ENCODE results near the gene TXNDC16.

TXNDC16 gene

GRCh38 chr14:52442166-52442565, 110.1 kb downstream of the TXNDC16 start:
- Histone ChIP-seq H3K4me3 (ENCODE audit: low read length) (no peak overlapping the region), H3K36me3 (ENCODE audit: insufficient read depth, low read length) (no peaks in the 10 kb centered on the region), H3K9me3 (replicated peaks; ENCODE audit: low read length) (no peaks in the 10 kb centered on the region), H3K4me2 (ENCODE audit: low read length) (no peak overlapping the region), H3K4me1 (ENCODE audit: control insufficient read depth, insufficient read depth, low read length) (no peaks in the 10 kb centered on the region), H3K27me3 (ENCODE audit: control insufficient read depth, insufficient read depth, low read length) (no peaks in the 10 kb centered on the region), H3K9ac (ENCODE audit: low read depth, low read length) (no peak overlapping the region)

GRCh38 chr14:52439476-52439875, 112.8 kb downstream of the TXNDC16 start:
- Histone ChIP-seq H3K9ac (ENCODE audit: low read depth, low read length) (no peak overlapping the region), H3K4me2 (ENCODE audit: low read length) (no peak overlapping the region), H3K4me1 (ENCODE audit: control insufficient read depth, insufficient read depth, low read length) (no peaks in the 10 kb centered on the region), H3K36me3 (ENCODE audit: insufficient read depth, low read length) (no peaks in the 10 kb centered on the region), H3K9me3 (replicated peaks; ENCODE audit: low read length) (no peaks in the 10 kb centered on the region), H3K4me3 (ENCODE audit: low read length) (no peak overlapping the region), H3K27me3 (ENCODE audit: control insufficient read depth, insufficient read depth, low read length) (no peaks in the 10 kb centered on the region)

- Histone ChIP-seq H3K27me3 (ENCODE audit: control insufficient read depth, insufficient read depth, low read length) (no peaks in the 10 kb centered on the region), H3K9me3 (replicated peaks; ENCODE audit: low read length) (no peaks in the 10 kb centered on the region), H3K4me2 (ENCODE audit: low read length) (no peak overlapping the region), H3K9ac (ENCODE audit: low read depth, low read length) (no peak overlapping the region), H3K4me3 (ENCODE audit: low read length) (no peak overlapping the region), H3K4me1 (ENCODE audit: control insufficient read depth, insufficient read depth, low read length) (no peaks in the 10 kb centered on the region), H3K36me3 (ENCODE audit: insufficient read depth, low read length) (no peaks in the 10 kb centered on the region)
These were observed 117.3 kb downstream of the TXNDC16 start for GRCh38 chr14:52434955-52435354.

- H3K4me2 ChIP-seq (ENCODE audit: low read length): no peak overlapping the region
- H3K36me3 ChIP-seq (ENCODE audit: insufficient read depth, low read length): no peaks in the 10 kb centered on the region
- H3K4me3 ChIP-seq (ENCODE audit: low read length): no peak overlapping the region
- H3K9me3 ChIP-seq (replicated peaks; ENCODE audit: low read length): no peaks in the 10 kb centered on the region
- H3K9ac ChIP-seq (ENCODE audit: low read depth, low read length): no peak overlapping the region
- no peaks in the 10 kb centered on the region for H3K4me1 ChIP-seq (ENCODE audit: control insufficient read depth, insufficient read depth, low read length)
- H3K27me3 ChIP-seq (ENCODE audit: control insufficient read depth, insufficient read depth, low read length): no peaks in the 10 kb centered on the region
These were observed 121.8 kb downstream of the TXNDC16 start for GRCh38 chr14:52430474-52430873.

- H3K9ac ChIP-seq (ENCODE audit: low read depth, low read length): no peak overlapping the region
- H3K9me3 ChIP-seq (replicated peaks; ENCODE audit: low read length): no peaks in the 10 kb centered on the region
- H3K36me3 ChIP-seq (ENCODE audit: insufficient read depth, low read length): no peaks in the 10 kb centered on the region
- H3K4me2 ChIP-seq (ENCODE audit: low read length): no peak overlapping the region
- no peaks in the 10 kb centered on the region for H3K4me1 ChIP-seq (ENCODE audit: control insufficient read depth, insufficient read depth, low read length)
- H3K27me3 ChIP-seq (ENCODE audit: control insufficient read depth, insufficient read depth, low read length): no peaks in the 10 kb centered on the region
- no peak overlapping the region for H3K4me3 ChIP-seq (ENCODE audit: low read length)
These were observed 122.9 kb downstream of the TXNDC16 start for GRCh38 chr14:52429451-52429850.

GRCh38 chr14:52427460-52427859, 124.8 kb downstream of the TXNDC16 start:
- no peak overlapping the region for H3K9ac ChIP-seq (ENCODE audit: low read depth, low read length)
- no peaks in the 10 kb centered on the region for H3K9me3 ChIP-seq (replicated peaks; ENCODE audit: low read length)
- no peaks in the 10 kb centered on the region for H3K36me3 ChIP-seq (ENCODE audit: insufficient read depth, low read length)
- H3K4me3 ChIP-seq (ENCODE audit: low read length): no peak overlapping the region
- no peaks in the 10 kb centered on the region for H3K27me3 ChIP-seq (ENCODE audit: control insufficient read depth, insufficient read depth, low read length)
- no peak overlapping the region for H3K4me2 ChIP-seq (ENCODE audit: low read length)
- peaks cover 11% of the 10 kb centered on the region for H3K4me1 ChIP-seq (ENCODE audit: control insufficient read depth, insufficient read depth, low read length)

- no peak overlapping the region for H3K9ac ChIP-seq (ENCODE audit: low read depth, low read length)
- H3K9me3 ChIP-seq (replicated peaks; ENCODE audit: low read length): no peaks in the 10 kb centered on the region
- H3K36me3 ChIP-seq (ENCODE audit: insufficient read depth, low read length): no peaks in the 10 kb centered on the region
- no peaks in the 10 kb centered on the region for H3K27me3 ChIP-seq (ENCODE audit: control insufficient read depth, insufficient read depth, low read length)
- no peak overlapping the region for H3K4me3 ChIP-seq (ENCODE audit: low read length)
- peaks cover 18% of the 10 kb centered on the region for H3K4me1 ChIP-seq (ENCODE audit: control insufficient read depth, insufficient read depth, low read length)
- no peak overlapping the region for H3K4me2 ChIP-seq (ENCODE audit: low read length)
These were observed 129.5 kb downstream of the TXNDC16 start for GRCh38 chr14:52422650-52423356.

- H3K27me3 ChIP-seq (ENCODE audit: control insufficient read depth, insufficient read depth, low read length): no peaks in the 10 kb centered on the region
- no peaks in the 10 kb centered on the region for H3K9me3 ChIP-seq (replicated peaks; ENCODE audit: low read length)
- H3K36me3 ChIP-seq (ENCODE audit: insufficient read depth, low read length): no peaks in the 10 kb centered on the region
- no peak overlapping the region for H3K4me3 ChIP-seq (ENCODE audit: low read length)
- no peak overlapping the region for H3K9ac ChIP-seq (ENCODE audit: low read depth, low read length)
- no peak overlapping the region for H3K4me2 ChIP-seq (ENCODE audit: low read length)
- peaks cover 20% of the 10 kb centered on the region for H3K4me1 ChIP-seq (ENCODE audit: control insufficient read depth, insufficient read depth, low read length)
These were observed 135.2 kb downstream of the TXNDC16 start for GRCh38 chr14:52417139-52417538.

- Histone ChIP-seq H3K9me3 (replicated peaks; ENCODE audit: low read length) (no peaks in the 10 kb centered on the region), H3K4me1 (ENCODE audit: control insufficient read depth, insufficient read depth, low read length) (peaks cover 14% of the 10 kb centered on the region), H3K4me2 (ENCODE audit: low read length) (peak overlapping the region; percentile 50), H3K27me3 (ENCODE audit: control insufficient read depth, insufficient read depth, low read length) (no peaks in the 10 kb centered on the region), H3K36me3 (ENCODE audit: insufficient read depth, low read length) (no peaks in the 10 kb centered on the region), H3K4me3 (ENCODE audit: low read length) (no peak overlapping the region), H3K9ac (ENCODE audit: low read depth, low read length) (peak overlapping the region; percentile 23)
These were observed 138.4 kb downstream of the TXNDC16 start for GRCh38 chr14:52413729-52414408.

- Histone ChIP-seq H3K4me1 (ENCODE audit: control insufficient read depth, insufficient read depth, low read length) (peaks cover 13% of the 10 kb centered on the region), H3K4me3 (ENCODE audit: low read length) (no peak overlapping the region), H3K4me2 (ENCODE audit: low read length) (no peak overlapping the region), H3K9me3 (replicated peaks; ENCODE audit: low read length) (no peaks in the 10 kb centered on the region), H3K9ac (ENCODE audit: low read depth, low read length) (no peak overlapping the region), H3K36me3 (ENCODE audit: insufficient read depth, low read length) (no peaks in the 10 kb centered on the region), H3K27me3 (ENCODE audit: control insufficient read depth, insufficient read depth, low read length) (no peaks in the 10 kb centered on the region)
These were observed 139.9 kb downstream of the TXNDC16 start for GRCh38 chr14:52412426-52412825.

GRCh38 chr14:52405314-52405713, 147.0 kb downstream of the TXNDC16 start:
- peaks cover 23% of the 10 kb centered on the region for H3K4me1 ChIP-seq (ENCODE audit: control insufficient read depth, insufficient read depth, low read length)
- no peak overlapping the region for H3K4me2 ChIP-seq (ENCODE audit: low read length)
- no peaks in the 10 kb centered on the region for H3K36me3 ChIP-seq (ENCODE audit: insufficient read depth, low read length)
- no peaks in the 10 kb centered on the region for H3K27me3 ChIP-seq (ENCODE audit: control insufficient read depth, insufficient read depth, low read length)
- H3K9ac ChIP-seq (ENCODE audit: low read depth, low read length): no peak overlapping the region
- H3K9me3 ChIP-seq (replicated peaks; ENCODE audit: low read length): no peaks in the 10 kb centered on the region
- no peak overlapping the region for H3K4me3 ChIP-seq (ENCODE audit: low read length)

Data from skeletal muscle satellite cell (primary cell).